Measurements from ENCODE around the gene CYB5B. TPM values are rescaled to one million over a fixed set of nuclear protein-coding genes. Genes with fewer than 3 reads are reported as not detected.

The CYB5B gene
- polyA plus RNA-seq, 1 of the 3 experiments (the other 2 are of a cell fraction) = 64.4 TPM

- H3K9me2 ChIP-seq = no peaks in the 10 kb centered on the region
- H4K20me1 ChIP-seq (ENCODE audit: insufficient read depth) = no peaks in the 10 kb centered on the region
- DNase-seq = no peak
- H3K4me1 ChIP-seq (ENCODE audit: control insufficient read depth in 1 of 2, insufficient read depth in 2 of 2, low read depth in 1 of 2, low read length in 1 of 2) = peaks cover 7 to 23% of the 10 kb centered on the region in 2 experiments
- H2AFZ ChIP-seq (ENCODE audit: low read depth) = no peak overlapping the region
- TF ChIP-seq JUND (IDR thresholded peaks at IDR 0.05) (no peak), TAF1 (IDR thresholded peaks at IDR 0.05; ENCODE audit: borderline replicate concordance, low read depth, low read length) (no peak), TCF12 (IDR thresholded peaks at IDR 0.05) (peak; percentile 26; the same call in 1 of the 2 replicates), EP300 (IDR thresholded peaks at IDR 0.05; ENCODE audit: borderline replicate concordance in 1 of 2, low read depth in 1 of 2, low read length in 1 of 2) (no peak), GATA2 (CRISPR knock-in tag; IDR thresholded peaks at IDR 0.05) (no peak)
- H3K9me3 ChIP-seq = no peaks in the 10 kb centered on the region
- peaks cover 12% of the 10 kb centered on the region for H3F3A ChIP-seq (replicated peaks; ENCODE audit: insufficient read depth)
- H3K36me3 ChIP-seq (replicated peaks in 1 of 2; ENCODE audit: control insufficient read depth in 1 of 2, insufficient read depth in 2 of 2, low read length in 1 of 2) = peaks cover 0 to 8% of the 10 kb centered on the region in 2 experiments
- H3K27ac ChIP-seq (ENCODE audit: low read depth in 2 of 2, low read length in 1 of 2) = no peak overlapping the region
- no peak overlapping the region for H3K4me2 ChIP-seq
- H3K4me3 ChIP-seq (ENCODE audit: low read depth in 2 of 2, low read length in 1 of 2) = no peak overlapping the region
- H3K27me3 ChIP-seq (ENCODE audit: insufficient read depth) = no peaks in the 10 kb centered on the region
- 94% methylated on average over 4 of the region's 4 CpGs for WGBS (ENCODE audit: low lambda C conversion rate)
- no peaks in the 10 kb centered on the region for H3K79me2 ChIP-seq (ENCODE audit: insufficient read depth)
- ChIA-PET CTCF (no interaction called here), POLR2A (no interaction called here)
- H3K9ac ChIP-seq = no peak overlapping the region
Observed at GRCh38 chr16:69469807-69470561, 45.6 kb downstream of the CYB5B start.

- no peak for TF ChIP-seq TCF12 (IDR thresholded peaks at IDR 0.05)
- TF ChIP-seq FOXM1 (IDR thresholded peaks at IDR 0.05; ENCODE audit: low read depth) = no peak
- TF ChIP-seq CHD2 (IDR thresholded peaks at IDR 0.05; ENCODE audit: low read length, partially characterized antibody) = no peak
- TF ChIP-seq FOSL2 (IDR thresholded peaks at IDR 0.05; ENCODE audit: borderline replicate concordance, low read depth) = no peak
- TF ChIP-seq EZH2phosphoT487 (IDR thresholded peaks at IDR 0.05; ENCODE audit: borderline replicate concordance, low read depth) = no peak
- no peak for TF ChIP-seq RCOR1 (IDR thresholded peaks at IDR 0.05; ENCODE audit: low read length)
- no peak for TF ChIP-seq GATA2 (CRISPR knock-in tag; IDR thresholded peaks at IDR 0.05)
- TF ChIP-seq POLR2AphosphoS5 (IDR thresholded peaks at IDR 0.05; ENCODE audit: low read depth, low read length) = no peak
- TF ChIP-seq EP300 (IDR thresholded peaks at IDR 0.05; ENCODE audit: borderline replicate concordance in 1 of 2, low read depth in 1 of 2, low read length in 1 of 2) = no peak
- H3K4me3 ChIP-seq (ENCODE audit: low read depth in 2 of 2, low read length in 1 of 2) = no peak overlapping the region
- H3K36me3 ChIP-seq (replicated peaks in 1 of 2; ENCODE audit: control insufficient read depth in 1 of 2, insufficient read depth in 2 of 2, low read length in 1 of 2) = peaks cover 0 to under 1% of the 10 kb centered on the region in 2 experiments
- H3F3A ChIP-seq (replicated peaks; ENCODE audit: insufficient read depth) = peaks cover 6% of the 10 kb centered on the region
- no peaks in the 10 kb centered on the region for H3K9me2 ChIP-seq
- H2AFZ ChIP-seq (ENCODE audit: low read depth) = no peak overlapping the region
- H3K27me3 ChIP-seq (ENCODE audit: insufficient read depth) = no peaks in the 10 kb centered on the region
- DNase-seq = no peak
- H3K9ac ChIP-seq = no peak overlapping the region
- 100% methylated on average over 1 of the region's 1 CpG for WGBS (ENCODE audit: low lambda C conversion rate)
- peaks cover 5 to 11% of the 10 kb centered on the region in 2 experiments for H3K4me1 ChIP-seq (ENCODE audit: control insufficient read depth in 1 of 2, insufficient read depth in 2 of 2, low read depth in 1 of 2, low read length in 1 of 2)
- no peaks in the 10 kb centered on the region for H3K79me2 ChIP-seq (ENCODE audit: insufficient read depth)
- no peak overlapping the region for H3K27ac ChIP-seq (ENCODE audit: low read depth in 2 of 2, low read length in 1 of 2)
- H3K4me2 ChIP-seq = no peak overlapping the region
- ChIA-PET CTCF (no interaction called here), POLR2A (no interaction called here)
- no peaks in the 10 kb centered on the region for H3K9me3 ChIP-seq
- no peaks in the 10 kb centered on the region for H4K20me1 ChIP-seq (ENCODE audit: insufficient read depth)
Observed at GRCh38 chr16:69471121-69471520, 46.7 kb downstream of the CYB5B start.

- peaks cover 0 to 4% of the 10 kb centered on the region in 2 experiments; a peak in 2 of 4 replicates for H3K4me1 ChIP-seq (ENCODE audit: control insufficient read depth in 1 of 2, insufficient read depth in 2 of 2, low read depth in 1 of 2, low read length in 1 of 2)
- peaks cover 19% of the 10 kb centered on the region for H3F3A ChIP-seq (replicated peaks; ENCODE audit: insufficient read depth)
- no peak overlapping the region for H3K9ac ChIP-seq
- no peak overlapping the region for H3K4me3 ChIP-seq (ENCODE audit: low read depth in 2 of 2, low read length in 1 of 2)
- no peaks in the 10 kb centered on the region for H3K9me2 ChIP-seq
- TF ChIP-seq ZBTB33 (IDR thresholded peaks at IDR 0.05; ENCODE audit: borderline replicate concordance, low read depth) = no peak
- no peak for TF ChIP-seq TCF12 (IDR thresholded peaks at IDR 0.05)
- no peak for TF ChIP-seq POLR2AphosphoS5 (IDR thresholded peaks at IDR 0.05; ENCODE audit: low read depth, low read length)
- no peak for TF ChIP-seq NRF1 (IDR thresholded peaks at IDR 0.05; ENCODE audit: low read depth, low read length)
- no peak for TF ChIP-seq SMC3 (IDR thresholded peaks at IDR 0.05; ENCODE audit: low read depth, low read length)
- no peak for TF ChIP-seq MAX (IDR thresholded peaks at IDR 0.05; ENCODE audit: low read depth)
- TF ChIP-seq FOXM1 (IDR thresholded peaks at IDR 0.05; ENCODE audit: low read depth) = no peak
- TF ChIP-seq CTCF (IDR thresholded peaks at IDR 0.05) = no peak
- TF ChIP-seq RCOR1 (IDR thresholded peaks at IDR 0.05; ENCODE audit: low read length) = no peak
- H2AFZ ChIP-seq (ENCODE audit: low read depth) = no peak overlapping the region
- ChIA-PET CTCF (interaction anchor here (0.9 kb wide), 1 partner anchor 9 kb away, joined by 4 read pairs; no protein-coding TSS in a partner anchor), POLR2A (no interaction called here)
- H3K27ac ChIP-seq (ENCODE audit: low read depth in 2 of 2, low read length in 1 of 2) = no peak overlapping the region
- no peaks in the 10 kb centered on the region for H3K79me2 ChIP-seq (ENCODE audit: insufficient read depth)
- H3K9me3 ChIP-seq = no peaks in the 10 kb centered on the region
- H3K27me3 ChIP-seq (ENCODE audit: insufficient read depth) = no peaks in the 10 kb centered on the region
- no peaks in the 10 kb centered on the region for H4K20me1 ChIP-seq (ENCODE audit: insufficient read depth)
- H3K36me3 ChIP-seq (replicated peaks in 1 of 2; ENCODE audit: control insufficient read depth in 1 of 2, insufficient read depth in 2 of 2, low read length in 1 of 2) = no peaks in the 10 kb centered on the region
- no peak for DNase-seq
- no peak overlapping the region for H3K4me2 ChIP-seq
Observed at GRCh38 chr16:69474408-69474807, 50.0 kb downstream of the CYB5B start.

Data from SK-N-SH (cell line).